ENCODE results near the gene FLAD1. TPM values are rescaled to one million over a fixed set of nuclear protein-coding genes. Genes with fewer than 3 reads are reported as not detected.

FLAD1 gene
- total RNA-seq, 1 experiment from 2014 or later: 58.4 TPM

DNA sequence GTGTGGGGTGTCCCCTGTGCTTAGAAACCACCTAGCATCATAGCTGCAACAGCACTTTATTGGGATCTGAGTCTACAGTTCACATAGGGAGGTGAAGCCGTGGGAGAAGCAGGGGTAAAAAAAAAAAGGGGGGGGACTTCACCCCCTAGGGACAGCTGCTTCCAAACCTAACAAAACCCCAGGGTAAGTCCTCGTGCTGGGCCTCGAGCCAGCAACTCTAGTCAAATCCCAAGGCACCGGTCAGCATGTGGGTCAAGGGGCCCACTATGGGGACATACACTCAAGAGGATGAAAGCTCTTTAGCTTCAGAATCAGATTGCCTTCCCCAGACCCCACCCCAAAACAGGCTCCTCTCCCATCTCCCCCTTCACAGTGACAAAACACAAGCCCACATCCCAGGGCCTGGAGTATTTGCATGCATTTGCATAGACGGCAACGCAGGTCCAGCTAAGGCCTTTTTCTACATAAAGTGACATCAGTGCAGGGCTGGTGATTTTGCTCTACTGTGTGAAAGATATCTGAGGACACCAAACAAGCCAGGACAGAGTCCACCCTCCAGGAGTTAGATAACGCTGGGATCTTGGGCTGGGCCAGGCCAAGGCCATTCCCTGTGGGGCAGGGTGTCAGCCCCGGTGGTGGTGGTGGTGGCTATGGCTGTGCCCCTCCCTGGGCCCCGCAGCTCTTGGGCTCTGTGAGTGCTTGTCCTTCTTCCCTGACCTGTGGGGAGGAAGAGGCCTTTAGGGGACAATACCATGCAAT, 38.6 kb upstream of the FLAD1 start:
- BruUV-seq (replicated peaks): no TSS peak

More for the DNA sequence above, 38.6 kb upstream of the FLAD1 start:
- no peaks in the 10 kb centered on the region for H3K27me3 ChIP-seq (ENCODE audit: insufficient read depth, low read length)
- H3K79me2 ChIP-seq (ENCODE audit: insufficient read depth, low read length): no peaks in the 10 kb centered on the region
- ATAC-seq (0 out of 2 replicates have a peak, but pooled peaks have one; percentile 5), DNase-seq (ENCODE audit: low read depth, low spot score) (no peak)
- H3K36me3 ChIP-seq (ENCODE audit: control insufficient read depth in 1 of 2, insufficient read depth in 2 of 2, low read length in 2 of 2): no peaks in the 10 kb centered on the region
- no peak overlapping the region for H2AFZ ChIP-seq (ENCODE audit: low read depth, low read length, poor library complexity, severe bottlenecking)
- no peaks in the 10 kb centered on the region for H4K20me1 ChIP-seq (ENCODE audit: insufficient read depth)
- POLR2A ChIA-PET: interaction anchor here (1.3 kb wide), 1 partner anchor 11 kb away, joined by 4 read pairs; no protein-coding TSS in a partner anchor
- TF ChIP-seq, protein P1, sequence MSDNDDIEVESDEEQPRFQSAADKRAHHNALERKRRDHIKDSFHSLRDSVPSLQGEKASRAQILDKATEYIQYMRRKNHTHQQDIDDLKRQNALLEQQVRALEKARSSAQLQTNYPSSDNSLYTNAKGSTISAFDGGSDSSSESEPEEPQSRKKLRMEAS (IDR thresholded peaks at IDR 0.05): no peak
- no peak for TF ChIP-seq CEBPB (IDR thresholded peaks at IDR 0.05; ENCODE audit: low read depth)
- no peak for TF ChIP-seq POLR2A (IDR thresholded peaks at IDR 0.05; ENCODE audit: borderline replicate concordance, extremely low read depth, insufficient read depth, insufficient read length)
- TF ChIP-seq SP1 (IDR thresholded peaks at IDR 0.05; ENCODE audit: low read depth): no peak
- no peak for TF ChIP-seq SIN3A (IDR thresholded peaks at IDR 0.05; ENCODE audit: low read depth)
- no peak for TF ChIP-seq SRF (IDR thresholded peaks at IDR 0.05; ENCODE audit: low read depth)
- no peak for TF ChIP-seq JUND (IDR thresholded peaks at IDR 0.05)
- TF ChIP-seq TCF7L2 (IDR thresholded peaks at IDR 0.05; ENCODE audit: borderline replicate concordance, extremely low read depth, insufficient read depth, insufficient read length): no peak
- no peak for TF ChIP-seq ZFX (IDR thresholded peaks at IDR 0.05)
- no peak for TF ChIP-seq RAD21 (IDR thresholded peaks at IDR 0.05; ENCODE audit: low read depth)
- TF ChIP-seq YY1 (IDR thresholded peaks at IDR 0.05; ENCODE audit: extremely low read depth, insufficient replicate concordance, low read depth, low read length): no peak
- no peak for TF ChIP-seq POLR2AphosphoS5 (IDR thresholded peaks at IDR 0.05; ENCODE audit: low read depth, low read length)
- intact Hi-C loops (cut with micrococcal nuclease): loop anchor here (1.0 kb wide), 1 partner anchor 385 kb away; no protein-coding TSS in a partner anchor
- no peak overlapping the region for H3K4me3 ChIP-seq (replicated peaks in 1 of 2; ENCODE audit: low read depth in 1 of 2, low read length in 2 of 2)
- H3K9ac ChIP-seq (ENCODE audit: low read length): no peak overlapping the region
- peaks cover 0 to 8% of the 10 kb centered on the region in 2 experiments; a peak in 1 of 4 replicates for H3K4me1 ChIP-seq (ENCODE audit: control insufficient read depth in 1 of 2, insufficient read depth in 2 of 2, low read length in 2 of 2)
- no peak overlapping the region for H3K27ac ChIP-seq (ENCODE audit: low read depth, low read length)
- H3K9me3 ChIP-seq (ENCODE audit: control insufficient read depth in 1 of 2, insufficient read depth in 1 of 2, low read depth in 1 of 2, low read length in 2 of 2): no peaks in the 10 kb centered on the region
- no peak overlapping the region for H3K4me2 ChIP-seq (ENCODE audit: low read length)
- CTCF ChIA-PET: interaction anchor here (0.7 to 1.4 kb wide), 7 partner anchors 21 to 462 kb away, joined by 3 read pairs; partner anchors contain the start of gene ADAM15
- H3K9me2 ChIP-seq (ENCODE audit: insufficient read depth): no peaks in the 10 kb centered on the region
- RAD21 ChIA-PET (ENCODE audit: low non-redundant PET in 1 of 2, low total read pairs in 2 of 2, uncharacterized antibody in 2 of 2, unreplicated experiment in 2 of 2): interaction anchor here (0.5 to 1.5 kb wide), 4 partner anchors 15 to 275 kb away, joined by 3 to 5 read pairs (median 4); no protein-coding TSS in a partner anchor

All from HCT116 (cell line).